Activated CD8-positive, alpha-beta T cell treated with anti-CD3 and anti-CD28 coated beads for 36 hours (primary cell): ENCODE data around the gene EIF1AD. TPM values are rescaled to one million over a fixed set of nuclear protein-coding genes. Genes with fewer than 3 reads are reported as not detected.

Experiments used
- ATAC-seq: fragments of 200-7000 bp; cut with Tn5 transposase; one replicate; pipeline ENCODE4 v1.10.0; 2021; ENCODE audit warnings: mild to moderate bottlenecking, moderate library complexity
- CTCF ChIA-PET: fragments of 350-600 bp; sonication (Branson Sonifier 250); formaldehyde crosslinking; loops from one replicate; lab custom pipeline; 2021; ENCODE audit warnings: antibody characterized with exemption; lab: Charles Lee
- POLR2A ChIA-PET: fragments of 350-600 bp; sonication (Branson Sonifier 250); formaldehyde crosslinking; loops from one replicate; lab custom pipeline; 2021; ENCODE audit warnings: antibody characterized with exemption; lab: Charles Lee
- DNase-seq: peaks from one replicate; pipeline ENCODE4 v3.0.0-alpha.2; 2020
- H3K27ac Mint-ChIP-seq: one replicate; pipeline ENCODE4 v1.8.0; 2021; ENCODE audit warnings: mild to moderate bottlenecking, mixed read lengths
- H3K27me3 Mint-ChIP-seq: one replicate; pipeline ENCODE4 v1.8.0; 2021; ENCODE audit warnings: mixed read lengths
- H3K36me3 Mint-ChIP-seq: one replicate; pipeline ENCODE4 v1.8.0; 2021; ENCODE audit warnings: low read depth, mixed read lengths
- H3K4me1 Mint-ChIP-seq: one replicate; pipeline ENCODE4 v1.8.0; 2021; ENCODE audit warnings: low read depth, mixed read lengths
- H3K4me3 Mint-ChIP-seq: one replicate; pipeline ENCODE4 v1.8.0; 2021; ENCODE audit warnings: mild to moderate bottlenecking, moderate library complexity, mixed read lengths
- H3K9me3 Mint-ChIP-seq: one replicate; pipeline ENCODE4 v1.8.0; 2021; ENCODE audit warnings: mixed read lengths
- CTCF ChIP-seq: fragments of 200-600 bp; IDR thresholded peaks from one replicate; pipeline ENCODE4 v1.8.0; 2022; ENCODE audit warnings: antibody characterized with exemption, mild to moderate bottlenecking
- intact Hi-C: fragments of 100-400 bp; cut with micrococcal nuclease; formaldehyde crosslinking; loops from one replicate; pipeline ENCODE4 v1.10.0; 2022
- total RNA-seq, 2 experiments: library from RNA; stranded (reverse); gene quantifications; one replicate each; pipeline ENCODE4 v1.2.3, GENCODE V29; 2021

EIF1AD gene
- total RNA-seq, 2 experiments from 2014 or later: 44.4 to 45.6 TPM

GRCh38 chr11:65947603-65948125, 54.3 kb downstream of the EIF1AD start:
- DNase-seq (no peak), ATAC-seq (no peak)
- Mint-ChIP-seq H3K27ac (no peak overlapping the region), H3K4me3 (no peak overlapping the region), H3K9me3 (no peaks in the 10 kb centered on the region), H3K27me3 (no peaks in the 10 kb centered on the region), H3K36me3 (no peaks in the 10 kb centered on the region), H3K4me1 (no peaks in the 10 kb centered on the region)
- intact Hi-C loops: no loop called here
- ChIA-PET CTCF (interaction anchor here (1.2 to 2.6 kb wide), 2 partner anchors 15 to 62 kb away, joined by 3 to 9 read pairs; no protein-coding TSS in a partner anchor), POLR2A (no interaction called here)
- TF ChIP-seq CTCF: no peak

GRCh38 chr11:65947133-65947532, 54.8 kb downstream of the EIF1AD start:
- no peak for ATAC-seq
- H3K36me3 Mint-ChIP-seq: no peaks in the 10 kb centered on the region
- no peak overlapping the region for H3K27ac Mint-ChIP-seq
- no peaks in the 10 kb centered on the region for H3K4me1 Mint-ChIP-seq
- DNase-seq: no peak
- no peak for TF ChIP-seq CTCF
- H3K4me3 Mint-ChIP-seq: no peak overlapping the region
- intact Hi-C loops: no loop called here
- ChIA-PET CTCF (interaction anchor here (1.2 to 2.6 kb wide), 2 partner anchors 15 to 61 kb away, joined by 3 to 9 read pairs; no protein-coding TSS in a partner anchor), POLR2A (interaction anchor here (1.2 kb wide), 1 partner anchor 9 kb away, joined by 3 read pairs; no protein-coding TSS in a partner anchor)
- no peaks in the 10 kb centered on the region for H3K9me3 Mint-ChIP-seq
- H3K27me3 Mint-ChIP-seq: no peaks in the 10 kb centered on the region

GRCh38 chr11:65946655-65947054, 55.3 kb downstream of the EIF1AD start:
- Mint-ChIP-seq H3K36me3 (no peaks in the 10 kb centered on the region), H3K4me3 (no peak overlapping the region), H3K27ac (no peak overlapping the region), H3K9me3 (no peaks in the 10 kb centered on the region), H3K27me3 (no peaks in the 10 kb centered on the region), H3K4me1 (no peaks in the 10 kb centered on the region)
- POLR2A ChIA-PET: interaction anchor here (1.2 kb wide), 1 partner anchor 9 kb away, joined by 3 read pairs; no protein-coding TSS in a partner anchor
- no peak for DNase-seq
- ATAC-seq: no peak
- TF ChIP-seq CTCF: no peak
- CTCF ChIA-PET: interaction anchor here (1.7 to 2.6 kb wide), 2 partner anchors 14 to 167 kb away, joined by 3 to 9 read pairs; no protein-coding TSS in a partner anchor
- intact Hi-C loops: no loop called here

Other genes with a start within 250 kb of the EIF1AD start
- gene AP5B1, start 221.2 kb downstream of the EIF1AD start, total RNA-seq: 10 to 100 TPM; 30.9 to 31.1 TPM
- gene OVOL1, start 215.1 kb downstream of the EIF1AD start, total RNA-seq: 1 to 10 TPM in 1 of 2 experiments, under 1 TPM in 1; 0.90 to 1.2 TPM
- 1 to 10 TPM; 1.6 to 2.1 TPM for gene SNX32, start 168.2 kb downstream of the EIF1AD start, total RNA-seq
- 1,000 to 10,000 TPM; 1,059 to 1,062 TPM for gene CFL1, start 144.0 kb downstream of the EIF1AD start, total RNA-seq
- 10 to 100 TPM; 54.7 to 60.2 TPM for gene MUS81, start 141.7 kb downstream of the EIF1AD start, total RNA-seq
- 10 to 100 TPM; 17.1 to 18.0 TPM for gene EFEMP2, start 129.4 kb downstream of the EIF1AD start, total RNA-seq
- 100 to 1,000 TPM; 124 to 126 TPM for gene CTSW, start 122.3 kb downstream of the EIF1AD start, total RNA-seq
- gene FIBP, start 113.7 kb downstream of the EIF1AD start, total RNA-seq: 10 to 100 TPM; 78.8 to 79.9 TPM
- gene CCDC85B, start 111.5 kb downstream of the EIF1AD start, total RNA-seq: 10 to 100 TPM; 68.8 to 72.4 TPM
- 10 to 100 TPM in 1 of 2 experiments, 1 to 10 TPM in 1; 9.9 to 10.2 TPM for gene FOSL1, start 101.8 kb downstream of the EIF1AD start, total RNA-seq
- 10 to 100 TPM; 26.2 to 26.3 TPM for gene C11orf68, start 83.1 kb downstream of the EIF1AD start, total RNA-seq
- 100 to 1,000 TPM; 135 TPM for gene DRAP1, start 82.7 kb downstream of the EIF1AD start, total RNA-seq
- not detected for gene TSGA10IP, start 56.7 kb downstream of the EIF1AD start, total RNA-seq
- gene SART1, start 40.4 kb downstream of the EIF1AD start, total RNA-seq: 10 to 100 TPM; 58.3 to 63.9 TPM
- 100 to 1,000 TPM; 267 to 311 TPM for gene BANF1, start 346 bp upstream of the EIF1AD start, total RNA-seq
- under 1 TPM in 1 of 2 experiments, not detected in 1; 0.50 TPM for gene CST6, start 9.9 kb upstream of the EIF1AD start, total RNA-seq
- not detected for gene CATSPER1, start 24.3 kb upstream of the EIF1AD start, total RNA-seq
- gene GAL3ST3, start 47.0 kb upstream of the EIF1AD start, total RNA-seq: 1 to 10 TPM in 1 of 2 experiments, under 1 TPM in 1; 0.51 to 1.0 TPM
- 100 to 1,000 TPM; 255 to 278 TPM for gene SF3B2, start 50.2 kb upstream of the EIF1AD start, total RNA-seq
- gene PACS1, start 68.1 kb upstream of the EIF1AD start, total RNA-seq: 10 to 100 TPM; 76.3 to 78.3 TPM